Loucy (cell line): ENCODE data around the gene LMF1.

Source experiments
- H2AFZ ChIP-seq: fragments of 200-600 bp; sonication (generic); 2 replicates; pipeline ENCODE4 v1.6.0; 2016; ENCODE audit warnings: antibody characterized with exemption, mild to moderate bottlenecking, low read length, moderate library complexity
- H3F3A ChIP-seq: fragments of 200-600 bp; 2 replicates; pipeline ENCODE4 v1.6.0; 2016; ENCODE audit warnings: antibody characterized with exemption, low read depth, mild to moderate bottlenecking
- H3K27me3 ChIP-seq: fragments of 200-600 bp; sonication (generic); 2 replicates; pipeline ENCODE4 v1.6.1; 2014; ENCODE audit warnings: low read length, mild to moderate bottlenecking; ENCODE audit not compliant: insufficient read depth, poor library complexity, severe bottlenecking
- H3K36me3 ChIP-seq: fragments of 200-600 bp; sonication (generic); 2 replicates; pipeline ENCODE4 v1.6.1; 2016; ENCODE audit warnings: low read length; ENCODE audit not compliant: insufficient read depth
- H3K4me1 ChIP-seq: fragments of 200-600 bp; sonication (generic); 2 replicates; pipeline ENCODE4 v1.5.1; 2014; ENCODE audit warnings: low read length, mild to moderate bottlenecking; ENCODE audit not compliant: insufficient read depth, poor library complexity, severe bottlenecking
- H3K4me2 ChIP-seq: fragments of 200-600 bp; sonication (generic); 2 replicates; pipeline ENCODE4 v1.6.0; 2014; ENCODE audit warnings: antibody characterized with exemption, low read length, low read depth, mild to moderate bottlenecking; ENCODE audit not compliant: poor library complexity, severe bottlenecking
- H3K4me3 ChIP-seq: fragments of 200-600 bp; sonication (generic); 2 replicates; pipeline ENCODE4 v1.5.1; 2014; ENCODE audit warnings: low read length, mild to moderate bottlenecking, mixed read lengths; ENCODE audit not compliant: poor library complexity, severe bottlenecking
- H3K79me2 ChIP-seq: fragments of 200-600 bp; sonication (generic); 2 replicates; pipeline ENCODE4 v1.6.1; 2014; ENCODE audit warnings: low read length; ENCODE audit not compliant: insufficient read depth
- H3K9ac ChIP-seq: fragments of 200-600 bp; sonication (generic); 2 replicates; pipeline ENCODE4 v1.6.0; 2014; ENCODE audit warnings: mild to moderate bottlenecking, low read depth, low read length, moderate library complexity; ENCODE audit not compliant: poor library complexity, severe bottlenecking
- H3K9me2 ChIP-seq: fragments of 200-600 bp; sonication (generic); replicated peaks from 2 replicates; pipeline ENCODE4 v1.6.1; 2016; ENCODE audit warnings: low read depth, low read length, mixed read lengths
- H3K9me3 ChIP-seq: fragments of 200-600 bp; sonication (generic); 2 replicates; pipeline ENCODE4 v1.6.1; 2014; ENCODE audit warnings: mild to moderate bottlenecking, antibody characterized with exemption, low read length, low read depth; ENCODE audit not compliant: insufficient read depth
- H4K20me1 ChIP-seq: fragments of 200-600 bp; sonication (generic); 2 replicates; pipeline ENCODE4 v1.6.0; 2014; ENCODE audit warnings: antibody characterized with exemption, low read length, mild to moderate bottlenecking; ENCODE audit not compliant: insufficient read depth, poor library complexity, severe bottlenecking
- CTCF ChIP-seq: fragments of 200-600 bp; sonication (generic); conservative IDR thresholded peaks from 2 replicates; pipeline ENCODE4 v1.5.1; 2014; ENCODE audit warnings: mild to moderate bottlenecking, antibody characterized with exemption, low read length
- EZH2phosphoT487 ChIP-seq: fragments of 200-600 bp; IDR thresholded peaks from 2 replicates; pipeline ENCODE4 v1.6.1; 2018; ENCODE audit warnings: antibody characterized with exemption, mild to moderate bottlenecking, moderate library complexity, borderline replicate concordance

The LMF1 gene

GRCh38 chr16:966035-966434 is 4.7 kb downstream of the LMF1 start:
- Histone ChIP-seq H3K4me1 (no peaks in the 10 kb centered on the region), H3K79me2 (no peaks in the 10 kb centered on the region; the same call in 1 of the 2 replicates), H3K9me3 (no peaks in the 10 kb centered on the region), H3K36me3 (no peaks in the 10 kb centered on the region), H3K27me3 (no peaks in the 10 kb centered on the region), H3K9ac (no peak overlapping the region), H3K4me2 (no peak overlapping the region), H3F3A (no peaks in the 10 kb centered on the region), H2AFZ (no peak overlapping the region), H4K20me1 (no peaks in the 10 kb centered on the region), H3K9me2 (no peaks in the 10 kb centered on the region), H3K4me3 (no peak overlapping the region)
- TF ChIP-seq CTCF: no peak
- no peak for TF ChIP-seq EZH2phosphoT487

- no peaks in the 10 kb centered on the region for H3K27me3 ChIP-seq
- H3K9me2 ChIP-seq: no peaks in the 10 kb centered on the region
- H3K9ac ChIP-seq: no peak overlapping the region
- TF ChIP-seq EZH2phosphoT487 (no peak), CTCF (no peak)
- no peak overlapping the region for H3K4me2 ChIP-seq
- H3K4me3 ChIP-seq: no peak overlapping the region
- H3F3A ChIP-seq: no peaks in the 10 kb centered on the region
- no peaks in the 10 kb centered on the region; the same call in 1 of the 2 replicates for H3K79me2 ChIP-seq
- no peaks in the 10 kb centered on the region for H3K36me3 ChIP-seq
- no peaks in the 10 kb centered on the region for H4K20me1 ChIP-seq
- no peak overlapping the region for H2AFZ ChIP-seq
- H3K4me1 ChIP-seq: no peaks in the 10 kb centered on the region
- H3K9me3 ChIP-seq: no peaks in the 10 kb centered on the region
These were observed 5.3 kb downstream of the LMF1 start for GRCh38 chr16:965487-965886.

GRCh38 chr16:965036-965395 is 5.8 kb downstream of the LMF1 start:
- H2AFZ ChIP-seq: no peak overlapping the region
- H3K27me3 ChIP-seq: no peaks in the 10 kb centered on the region
- H3K36me3 ChIP-seq: no peaks in the 10 kb centered on the region
- H3K4me1 ChIP-seq: no peaks in the 10 kb centered on the region
- H3K4me3 ChIP-seq: no peak overlapping the region
- no peaks in the 10 kb centered on the region; the same call in 1 of the 2 replicates for H3K79me2 ChIP-seq
- no peaks in the 10 kb centered on the region for H4K20me1 ChIP-seq
- no peak for TF ChIP-seq EZH2phosphoT487
- TF ChIP-seq CTCF: no peak
- H3K4me2 ChIP-seq: no peak overlapping the region
- H3K9me2 ChIP-seq: no peaks in the 10 kb centered on the region
- H3F3A ChIP-seq: no peaks in the 10 kb centered on the region
- H3K9ac ChIP-seq: no peak overlapping the region
- no peaks in the 10 kb centered on the region for H3K9me3 ChIP-seq
